Measurements from ENCODE around the gene CNTROB.

The CNTROB gene

DNA sequence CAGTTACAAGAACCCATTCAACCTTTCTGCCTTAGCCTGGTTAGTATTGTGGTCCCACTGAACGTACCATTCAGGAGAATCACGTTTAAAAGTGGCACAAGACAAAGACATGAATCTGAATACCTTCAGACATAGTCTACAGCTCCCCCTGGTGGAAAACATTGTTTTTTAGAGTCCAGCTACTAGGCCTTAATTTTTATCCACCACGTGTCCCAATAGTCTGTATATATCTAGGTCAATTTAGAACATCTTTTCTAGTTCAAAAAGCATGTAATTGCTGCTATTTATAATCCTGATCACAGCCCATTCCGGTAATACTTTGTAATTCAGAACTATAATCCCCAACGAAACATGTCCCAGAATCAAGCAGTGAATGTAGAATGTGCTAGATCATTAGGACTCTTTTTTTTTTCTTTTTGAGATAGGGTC is 56.8 kb downstream of the CNTROB start:
- peak in 1 of 2 donors; percentile 26 for DNase-seq (ENCODE audit: low read depth in 2 of 2)

DNA sequence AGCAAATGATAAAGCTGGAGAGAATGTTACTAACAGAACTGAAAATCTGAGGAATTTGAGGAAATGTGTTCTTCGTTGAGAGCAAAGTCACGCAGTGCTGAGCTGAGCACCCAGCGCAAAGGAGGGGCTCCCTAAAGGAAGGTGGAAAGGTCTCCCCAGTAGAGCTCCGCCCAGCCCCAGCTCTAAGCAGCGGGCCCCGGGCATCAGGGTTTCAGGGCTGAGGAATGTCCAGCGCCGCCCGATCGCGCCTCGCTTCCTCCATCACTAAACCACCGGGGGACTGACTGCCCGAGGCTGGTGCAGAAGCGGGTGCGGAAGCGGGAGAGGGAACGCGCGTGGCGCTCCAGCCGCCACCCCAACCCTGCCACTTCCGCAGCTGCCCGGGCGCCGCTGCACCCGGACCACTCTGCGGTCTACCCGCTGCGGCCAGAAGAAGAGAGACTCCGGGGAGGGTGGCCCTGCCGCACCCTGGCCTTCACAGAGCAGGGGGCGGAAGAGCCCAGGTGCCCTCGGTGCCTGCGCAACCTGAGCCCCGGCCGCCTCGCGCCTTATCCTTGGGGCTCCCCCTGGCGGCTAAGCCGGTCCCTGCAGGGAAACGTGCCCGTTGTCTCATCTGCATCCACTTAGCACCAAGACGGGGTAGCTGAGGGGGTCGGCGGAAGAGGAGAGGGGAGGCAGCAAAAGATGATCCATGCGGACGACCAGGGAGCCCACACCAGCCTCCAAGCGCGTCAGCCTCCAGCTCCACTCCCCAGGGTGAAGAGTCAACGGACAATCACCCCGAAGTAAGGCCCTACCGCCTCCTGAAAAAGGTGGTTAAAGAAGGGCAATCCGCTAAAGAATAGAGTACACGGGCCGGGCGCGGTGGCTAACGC is 58.0 kb downstream of the CNTROB start:
- peak; percentile 80 to 93 for DNase-seq (ENCODE audit: low read depth in 2 of 2)

DNA sequence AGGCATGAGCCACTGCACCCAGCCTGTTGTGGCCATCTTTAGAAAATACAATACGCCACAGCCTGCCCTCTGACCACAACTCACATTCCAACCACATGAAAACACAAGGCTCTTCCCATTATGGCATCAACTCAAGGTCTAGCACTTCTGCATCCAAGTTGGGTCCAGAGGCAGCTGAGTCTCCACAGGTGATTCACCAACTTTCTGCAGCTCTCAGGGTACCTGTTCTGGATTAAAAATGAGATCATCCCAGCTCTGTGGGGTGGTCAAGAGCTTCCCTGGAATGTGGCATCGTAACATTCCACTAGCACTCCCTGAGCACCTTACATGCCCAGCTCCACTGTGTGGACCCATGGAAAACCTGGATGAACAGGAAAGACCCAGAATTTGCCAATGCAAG is 60.5 kb downstream of the CNTROB start:
- no peak for DNase-seq (ENCODE audit: low read depth in 2 of 2)

DNA sequence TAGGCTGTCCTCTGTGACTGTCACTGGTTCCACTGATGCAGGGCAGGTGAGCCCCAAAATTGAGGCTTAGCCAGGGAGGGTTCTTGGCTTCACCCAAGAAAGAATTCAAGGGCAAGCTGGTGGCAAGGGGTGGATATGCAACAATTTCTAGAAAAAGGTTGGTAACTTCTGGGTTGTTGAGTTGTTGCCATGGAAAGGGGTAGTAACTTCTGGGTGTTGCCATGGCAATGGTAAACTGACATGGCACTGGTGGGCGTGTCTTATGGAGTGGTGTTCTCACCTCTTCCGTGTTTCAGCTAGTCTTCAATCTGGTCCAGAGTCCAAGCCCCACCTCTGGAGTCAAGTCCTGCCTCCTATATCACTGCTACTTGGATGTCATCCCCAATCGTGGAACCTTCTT is 60.9 kb downstream of the CNTROB start:
- DNase-seq (ENCODE audit: low read depth in 2 of 2), result no peak

- DNase-seq (ENCODE audit: low read depth in 2 of 2), result no peak
Measured at GRCh38 chr17:7993972-7994589, 62.1 kb downstream of the CNTROB start.

GRCh38 chr17:7995724-7996123 is 63.7 kb downstream of the CNTROB start:
- no peak for DNase-seq (ENCODE audit: low read depth in 2 of 2)

DNA sequence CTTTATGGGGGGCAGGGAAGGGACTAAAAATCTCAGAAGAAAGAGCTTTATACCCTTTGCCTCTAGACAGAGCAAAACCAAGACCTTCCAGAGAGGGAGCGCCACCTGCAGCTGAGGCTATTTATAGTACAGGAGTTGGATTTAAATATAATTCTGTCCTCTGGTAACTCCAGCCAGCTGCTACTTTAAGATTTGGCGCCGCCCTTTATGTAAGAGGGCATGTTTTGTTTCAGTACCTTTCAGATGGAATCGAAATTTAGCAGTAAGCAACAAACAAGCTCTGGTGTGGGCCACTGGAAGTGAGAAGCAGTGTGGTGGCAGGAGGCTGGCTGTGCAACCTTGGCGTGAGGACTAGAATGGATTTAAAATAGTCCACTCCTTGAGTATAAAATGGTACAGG is 65.2 kb downstream of the CNTROB start:
- DNase-seq (ENCODE audit: low read depth in 2 of 2), result no peak
